HG03095 (cell line): ENCODE measurements around the gene COPS9.
A peak's percentile ranks its signal among the peaks of the same experiment; 100 is the strongest.

ENCODE experiments used
- ATAC-seq: cut with Tn5 transposase; IDR thresholded peaks from one replicate; pipeline ENCODE4 v1.9.1; 2021; ENCODE audit warnings: moderate library complexity; ENCODE audit not compliant: unreplicated experiment

Gene COPS9

DNA sequence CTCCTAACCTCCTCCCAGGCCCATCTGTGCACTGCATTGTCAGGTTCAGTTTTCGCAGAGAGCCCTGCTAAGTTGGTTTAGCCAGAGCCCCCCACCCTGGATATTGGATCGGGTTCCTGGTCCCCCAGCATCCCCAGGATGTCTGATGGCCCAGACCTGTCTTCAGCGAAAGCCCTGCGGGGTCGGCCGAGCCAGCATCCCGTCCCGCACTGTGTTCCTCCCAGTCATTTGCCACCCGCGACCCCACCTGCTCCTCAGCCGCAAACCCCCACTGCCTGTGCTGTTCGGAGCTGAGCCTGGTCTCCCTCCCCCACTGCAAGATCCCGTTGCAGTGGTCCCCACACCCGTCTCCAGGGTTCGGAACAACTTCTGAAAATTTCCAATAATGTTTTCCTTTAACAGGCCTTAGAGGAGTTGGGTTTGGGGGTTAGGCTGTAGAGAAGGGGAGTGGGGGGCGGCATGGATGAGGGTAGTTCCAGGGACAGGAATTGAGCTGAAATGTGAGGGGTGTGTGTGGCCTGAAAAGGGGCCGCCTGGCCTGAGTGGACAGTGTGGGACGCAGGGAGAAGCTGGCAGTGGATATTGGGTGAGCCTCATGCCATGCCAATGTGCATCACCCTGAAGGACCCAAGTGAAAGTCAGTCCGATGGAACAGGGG is 1.6 kb upstream of the COPS9 start:
- no peak for ATAC-seq

DNA sequence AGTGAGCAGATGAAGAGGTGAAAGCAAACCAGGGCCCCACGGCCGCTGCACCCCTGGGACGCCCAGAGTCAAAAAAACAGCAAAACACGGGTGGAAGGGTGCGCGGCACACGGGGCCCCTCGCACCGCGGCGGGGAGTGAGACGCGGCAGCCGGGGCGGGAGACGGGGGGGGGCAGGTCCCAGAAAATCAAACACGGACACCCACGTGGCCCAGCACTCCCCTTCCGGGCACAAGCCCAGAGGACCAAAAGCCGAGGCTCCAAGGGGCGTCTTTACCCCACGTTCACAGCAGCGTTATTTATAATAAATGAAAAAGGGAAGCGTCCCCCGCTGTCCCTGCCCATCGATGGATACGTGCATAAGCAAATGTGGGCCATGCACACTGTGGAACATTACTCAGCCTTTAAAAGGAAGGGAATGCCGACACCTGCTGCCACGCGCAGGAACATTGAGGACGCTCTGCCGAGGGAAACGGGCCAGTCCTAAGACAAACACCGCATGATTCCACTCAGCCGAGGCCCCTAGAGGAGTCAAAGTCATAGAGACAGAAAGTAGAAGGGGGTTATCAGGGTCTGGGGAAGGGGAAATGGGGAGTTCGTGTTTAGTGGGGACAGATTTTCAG is 677 bp upstream of the COPS9 start:
- ATAC-seq, result peak; percentile 16

DNA sequence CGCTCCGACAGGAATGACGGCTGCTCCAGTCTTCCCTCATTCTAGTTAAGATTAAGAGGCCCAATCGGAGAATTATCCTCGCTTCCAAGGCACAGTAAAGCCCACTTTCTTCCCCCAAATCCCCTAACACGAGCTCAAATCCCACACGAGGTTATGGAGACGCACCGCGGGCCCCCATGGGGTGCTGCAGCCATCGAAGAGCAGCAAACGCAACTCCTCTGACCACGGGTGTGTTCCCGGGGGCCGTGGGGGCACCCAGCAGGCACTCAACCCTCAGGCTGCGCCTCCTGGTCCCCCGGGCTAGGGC is 446 bp downstream of the COPS9 start:
- ATAC-seq, result peak; percentile 8

DNA sequence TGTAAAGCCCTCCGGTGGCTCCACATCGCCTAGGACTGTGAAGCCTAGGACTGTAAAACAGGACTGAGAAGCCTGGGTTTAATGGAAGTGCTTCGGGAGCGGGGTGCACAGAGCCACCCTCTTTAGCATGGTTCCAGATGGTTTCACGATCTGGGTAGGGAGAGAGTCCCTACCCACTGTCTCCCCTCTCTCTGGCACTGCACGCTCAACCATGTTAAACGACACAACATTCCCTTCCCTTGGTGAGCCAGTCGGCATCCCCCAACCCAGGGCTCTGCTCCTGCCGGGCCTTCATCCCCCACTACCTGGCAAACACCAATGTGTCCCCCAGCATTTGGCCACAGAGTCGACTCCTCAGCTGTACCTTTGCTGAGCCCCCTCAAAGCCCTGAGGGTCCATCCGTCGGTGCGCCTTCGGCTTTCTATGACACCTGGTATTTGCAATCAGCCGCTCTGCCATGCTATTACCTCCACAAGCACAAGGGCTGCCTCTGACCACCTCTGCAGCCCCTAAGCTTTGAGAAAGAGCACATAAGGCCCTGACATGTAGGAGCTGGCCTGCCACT is 1.1 kb downstream of the COPS9 start:
- ATAC-seq, result no peak

DNA sequence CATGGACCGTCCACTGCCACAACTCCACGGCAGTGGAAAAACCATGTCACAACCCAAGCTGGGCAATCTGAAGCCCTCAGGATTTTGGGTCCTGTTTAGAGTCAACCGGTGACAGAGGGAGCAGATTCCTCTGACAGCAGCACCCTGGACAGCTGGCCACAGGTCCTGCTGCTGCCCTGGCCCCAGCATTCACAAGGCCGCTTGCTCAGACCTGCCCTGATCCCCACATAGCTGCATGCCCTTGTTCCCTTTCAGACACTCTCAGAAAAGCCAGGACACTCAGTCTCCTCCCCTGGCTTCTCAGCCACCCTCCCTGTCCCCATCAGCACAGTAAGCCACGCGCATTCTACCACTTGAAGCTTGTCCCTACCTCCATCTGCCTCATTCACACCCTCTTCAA is 1.6 kb downstream of the COPS9 start:
- no peak for ATAC-seq

DNA sequence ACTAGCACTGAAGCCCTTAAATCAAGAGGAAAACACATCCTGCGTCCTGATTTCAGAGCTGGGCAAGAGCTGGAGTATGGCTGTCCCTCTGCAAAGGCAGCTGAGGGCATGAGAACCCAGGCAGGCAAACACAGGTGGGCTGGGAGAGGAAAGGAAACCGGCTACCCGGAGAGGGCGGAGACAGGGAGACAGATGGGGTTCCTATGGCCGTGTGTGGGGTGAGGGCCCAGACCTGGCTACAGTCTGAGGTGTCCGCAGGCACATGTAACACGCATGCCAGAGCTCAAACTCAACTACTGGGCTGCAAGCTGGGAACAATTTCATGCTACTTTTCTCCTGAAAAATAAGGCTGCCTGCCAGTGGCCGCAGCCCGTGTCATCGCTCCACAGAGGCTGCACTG is 2.7 kb downstream of the COPS9 start:
- no peak for ATAC-seq

DNA sequence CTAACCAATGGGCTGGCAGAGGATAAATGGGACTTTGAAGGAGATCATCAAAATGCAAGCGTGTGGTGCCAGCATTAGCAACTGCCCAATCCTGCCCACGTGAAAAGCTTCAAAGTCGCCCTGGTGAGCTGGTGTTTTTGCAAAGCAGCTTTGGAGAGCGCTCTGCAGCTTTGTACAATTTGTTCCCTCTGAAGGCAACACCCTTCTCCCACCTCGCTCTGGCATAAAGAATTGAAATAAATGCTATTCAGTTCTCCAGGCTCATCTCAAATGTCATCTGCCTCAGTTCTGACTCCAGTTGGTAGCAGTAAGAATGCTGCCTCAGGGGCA is 3.5 kb downstream of the COPS9 start:
- no peak for ATAC-seq

DNA sequence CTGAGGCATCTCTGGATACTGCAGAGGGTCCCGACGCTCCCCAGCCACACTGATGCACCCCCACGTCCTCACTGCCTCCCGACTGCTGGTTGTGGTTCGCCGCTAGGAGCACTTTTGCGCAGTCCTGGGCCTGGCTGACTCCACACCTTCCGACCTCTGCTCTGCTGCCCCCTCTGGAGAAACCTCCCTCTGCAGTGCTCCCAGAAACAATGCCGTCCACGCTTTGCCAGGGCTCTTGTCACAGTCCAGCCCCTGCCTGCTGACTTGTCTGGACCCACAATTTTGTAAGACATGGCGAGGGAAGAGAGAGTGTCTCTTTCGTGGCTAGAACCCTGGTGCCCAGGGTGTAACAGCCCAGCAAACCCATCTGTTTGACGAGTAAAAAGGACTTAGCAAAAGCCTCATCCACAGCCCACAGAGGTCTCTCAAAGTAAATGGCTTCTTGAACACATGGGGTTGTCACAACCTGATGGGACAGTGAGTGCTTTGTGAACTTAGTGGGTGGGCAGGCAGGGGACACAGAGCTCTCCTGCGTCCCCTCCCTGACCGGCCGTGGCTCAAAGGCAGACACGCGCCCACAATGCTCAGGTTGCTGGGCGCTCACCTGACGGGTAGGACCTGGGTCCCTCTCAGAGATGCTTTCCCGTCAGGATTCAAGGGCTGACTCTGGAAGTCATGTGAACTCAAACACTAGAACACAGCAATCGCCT is 4.0 kb downstream of the COPS9 start:
- ATAC-seq, result no peak

DNA sequence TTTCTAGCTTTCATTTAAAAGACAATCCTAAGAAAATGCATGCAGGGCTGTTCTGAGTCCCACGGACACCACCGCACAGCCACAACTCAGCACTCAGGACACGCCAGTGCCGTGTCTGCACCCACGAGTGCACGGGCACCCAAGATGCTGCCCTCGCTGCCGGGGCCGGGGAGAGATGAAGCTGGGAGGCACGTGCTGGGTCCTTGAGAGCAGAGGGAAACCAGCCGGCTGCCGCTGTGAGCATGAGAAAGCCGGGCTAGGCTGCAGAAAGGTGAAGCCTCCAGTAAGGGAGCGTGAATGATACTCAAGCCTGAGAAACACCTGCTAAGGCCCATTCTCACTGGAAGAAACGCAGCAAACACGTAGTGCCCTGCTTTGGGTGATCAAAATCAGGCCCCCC is 4.8 kb downstream of the COPS9 start:
- no peak for ATAC-seq

DNA sequence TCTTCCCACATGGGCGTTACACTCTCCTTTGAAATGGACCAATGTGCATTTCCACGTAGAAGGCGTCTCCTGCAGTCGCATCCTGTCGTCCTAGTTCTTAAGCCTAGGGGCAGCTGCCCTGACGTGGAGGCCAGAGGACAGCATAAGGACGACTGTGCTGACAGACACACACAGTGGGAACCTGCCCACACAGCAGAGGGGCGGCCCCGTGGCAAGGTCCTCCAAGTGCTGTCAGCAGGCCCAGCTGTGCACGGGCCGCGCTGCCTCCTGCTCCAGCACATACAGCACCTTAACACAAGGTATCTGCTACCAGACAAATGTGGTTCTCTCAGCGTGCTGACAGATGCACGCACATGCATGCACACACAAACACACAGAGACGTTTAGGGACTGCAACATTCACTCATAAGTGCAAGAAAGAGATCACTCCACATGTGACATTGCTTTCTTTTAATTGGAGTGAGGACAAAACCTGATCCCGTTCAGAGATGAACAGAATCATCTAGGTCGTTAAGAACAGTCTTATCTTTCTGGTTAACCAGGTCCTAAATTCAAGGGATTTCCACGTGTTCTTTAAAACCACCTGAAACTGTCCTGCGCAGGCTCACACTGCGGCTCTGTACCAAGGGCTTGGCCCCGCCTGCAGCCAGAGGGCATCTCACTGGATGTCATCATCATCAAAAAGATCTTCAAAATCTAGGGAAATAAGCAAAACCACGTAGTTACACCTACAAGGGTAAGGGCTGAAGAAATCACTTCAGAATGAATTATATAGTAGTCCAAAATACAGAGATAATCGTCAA is 5.5 kb downstream of the COPS9 start:
- ATAC-seq, result no peak

DNA sequence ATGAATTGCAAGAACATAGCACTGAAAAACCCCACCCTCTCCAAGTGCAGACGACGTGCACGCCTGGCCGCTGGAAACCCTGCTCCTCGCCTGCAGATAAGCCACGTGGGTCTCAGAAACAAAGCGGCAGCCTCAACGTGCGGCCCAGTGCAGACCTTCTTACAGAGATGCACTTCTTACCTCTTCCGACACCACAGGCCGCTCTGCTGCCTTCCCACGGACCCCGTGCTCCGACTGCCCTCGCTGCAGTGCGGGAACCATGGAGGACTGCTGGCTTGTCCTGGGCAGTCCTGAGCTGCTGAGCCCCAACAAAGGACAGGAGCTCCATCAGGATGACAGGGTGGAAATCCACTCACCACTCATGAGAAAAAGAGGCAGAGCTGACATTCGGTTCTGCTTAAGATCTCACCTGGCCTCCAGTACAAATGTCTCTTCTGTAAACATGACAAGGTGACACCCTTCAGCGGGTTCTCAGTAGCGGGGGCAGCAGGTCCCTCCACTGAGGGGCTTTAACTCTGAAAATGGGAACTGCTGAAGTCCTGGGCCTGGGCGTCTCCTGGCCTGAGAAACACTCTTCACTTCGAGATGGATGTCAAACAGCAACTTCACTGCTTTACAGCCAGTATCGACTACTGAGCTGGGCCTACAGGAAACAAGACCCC is 6.2 kb downstream of the COPS9 start:
- no peak for ATAC-seq

DNA sequence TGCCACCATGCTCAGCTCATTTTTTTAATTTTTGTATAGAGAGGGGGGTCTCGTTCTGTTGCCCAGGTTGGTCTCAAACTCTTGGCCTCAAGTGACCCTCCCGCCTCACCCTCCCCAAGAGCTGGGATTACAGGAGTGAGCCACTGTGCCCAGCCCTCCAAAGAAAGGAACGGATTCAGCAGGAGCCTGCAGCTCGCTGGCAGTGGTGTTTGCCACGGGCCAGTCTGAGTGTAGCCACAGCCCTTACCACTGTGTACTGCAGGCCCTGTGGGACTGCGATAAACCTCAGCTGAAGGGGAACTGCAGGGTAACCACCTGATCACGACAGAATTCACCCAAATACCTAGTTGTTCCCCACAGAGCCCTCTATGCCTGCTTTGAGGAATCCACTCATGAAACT is 6.8 kb downstream of the COPS9 start:
- ATAC-seq, result no peak

DNA sequence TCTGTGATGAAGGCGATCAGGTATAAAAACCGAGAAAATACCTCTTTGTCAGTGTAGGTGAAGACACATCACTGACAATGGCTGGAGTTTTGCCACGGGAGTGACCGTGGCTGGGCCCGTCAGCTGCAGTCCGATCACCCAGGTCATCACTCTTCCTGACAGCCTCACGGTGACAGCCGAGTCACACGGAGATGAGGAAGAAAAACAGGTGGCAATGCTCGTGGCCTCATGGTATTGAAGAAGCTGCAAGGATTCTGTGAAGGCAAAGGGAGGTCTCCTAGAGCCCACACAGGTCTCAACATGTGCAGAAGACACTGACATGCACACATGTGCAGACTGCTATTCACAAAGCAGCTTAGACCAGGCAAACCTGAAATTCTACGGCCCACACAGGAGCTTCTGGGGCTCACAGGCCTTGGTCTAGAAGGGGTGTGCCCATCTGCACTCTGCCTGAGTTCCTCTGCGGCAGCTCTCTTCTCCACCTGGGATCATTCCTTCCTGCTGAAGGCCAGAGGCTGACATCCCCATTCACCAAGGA is 7.4 kb downstream of the COPS9 start:
- no peak for ATAC-seq

DNA sequence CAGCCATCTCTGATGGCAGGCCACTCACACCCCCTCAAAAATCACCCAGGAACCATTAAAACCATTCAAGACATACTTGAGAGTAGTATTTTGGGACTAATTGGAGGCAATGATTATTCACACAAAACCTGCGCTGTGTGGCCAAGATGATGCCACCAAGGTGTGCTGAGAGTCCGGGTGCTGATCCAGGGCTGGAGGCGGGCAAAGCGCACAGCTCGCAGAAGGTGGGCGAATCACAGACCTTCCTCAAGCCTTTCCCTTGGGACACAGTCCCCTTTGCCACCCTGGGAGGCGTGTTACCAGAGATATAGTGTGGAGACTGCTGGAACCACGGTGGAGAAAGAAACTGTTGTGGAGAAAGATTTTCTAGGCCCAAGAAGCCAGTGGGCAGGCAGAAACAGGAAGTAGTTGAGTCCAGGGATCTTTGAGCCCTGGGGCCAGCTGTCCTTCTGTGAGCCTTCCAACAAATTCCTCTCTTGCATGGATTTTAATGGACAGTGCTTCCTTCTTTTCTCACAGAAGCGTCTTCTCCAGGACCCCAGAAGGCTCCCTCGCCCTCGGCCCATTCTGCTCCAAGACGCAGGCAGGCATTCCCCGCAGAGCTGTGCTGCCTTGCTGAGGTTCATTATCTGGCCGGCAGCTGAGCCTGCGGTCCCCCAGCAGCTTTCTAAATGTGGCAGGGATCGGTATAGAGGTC is 8.0 kb downstream of the COPS9 start:
- no peak for ATAC-seq

DNA sequence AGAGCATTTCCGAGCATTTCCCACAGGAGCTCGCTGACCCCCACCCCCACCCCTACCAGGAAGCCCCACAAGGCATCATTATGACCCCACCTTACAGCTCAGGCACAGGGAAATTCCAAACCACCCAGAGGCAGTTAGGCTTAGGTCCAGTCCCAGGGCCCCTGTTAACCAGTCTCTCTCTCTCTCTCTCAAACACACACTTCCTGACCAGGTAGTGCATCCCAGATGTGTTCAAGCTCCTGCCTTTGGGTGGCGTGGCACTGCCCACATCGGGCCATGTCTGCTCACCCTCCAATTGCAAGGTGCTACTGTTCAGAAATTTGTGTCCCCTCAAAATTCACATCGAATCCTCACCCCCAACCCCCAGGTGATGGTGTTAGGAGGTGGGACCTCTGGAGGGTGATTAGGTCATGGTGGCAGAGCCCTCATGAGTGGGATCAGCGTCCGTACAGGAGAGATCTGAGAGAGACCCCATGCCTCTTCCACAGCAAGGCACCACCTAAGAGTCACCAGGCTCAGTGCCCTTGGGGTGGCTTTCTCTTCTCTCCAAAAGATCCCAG is 8.8 kb downstream of the COPS9 start:
- ATAC-seq, result no peak

DNA sequence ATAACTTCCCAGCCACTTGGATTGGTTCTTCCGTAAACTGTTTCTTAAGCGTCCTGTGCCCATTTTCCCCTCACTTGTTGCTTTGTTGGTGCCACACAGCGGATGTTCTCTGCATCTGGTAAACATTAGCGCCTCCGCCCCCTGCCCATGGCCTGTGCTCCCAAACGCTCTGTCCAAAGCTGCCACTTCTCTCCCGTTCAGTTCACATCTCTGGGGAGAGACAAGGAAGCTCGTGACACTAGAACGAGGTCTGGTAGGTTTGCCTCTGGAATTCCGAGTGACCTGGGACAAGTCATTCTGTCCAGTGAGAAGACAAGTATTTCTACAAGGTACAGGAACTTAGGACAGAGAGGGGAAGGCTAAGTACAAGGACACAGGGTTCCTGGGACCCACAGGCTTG is 9.4 kb downstream of the COPS9 start:
- ATAC-seq, result no peak

DNA sequence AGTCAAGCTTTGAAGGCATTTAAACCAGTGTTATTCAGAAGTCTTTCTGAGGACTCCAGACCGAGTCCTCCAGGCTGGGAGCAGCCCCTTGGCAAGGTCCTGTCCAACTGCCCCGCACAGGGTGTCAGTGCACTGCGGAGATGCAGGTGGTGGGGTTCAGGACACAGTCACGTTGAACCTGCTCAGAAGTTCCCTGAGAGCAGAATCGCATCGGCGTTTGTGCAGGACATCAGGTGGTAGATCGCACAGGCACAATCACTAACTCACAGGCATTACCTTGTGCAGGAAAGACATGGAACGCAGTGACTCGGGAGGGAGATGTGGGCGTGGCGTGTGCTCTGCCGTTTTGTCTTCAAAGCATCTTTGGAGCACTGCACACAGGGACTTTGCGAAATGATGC is 10.4 kb downstream of the COPS9 start:
- ATAC-seq, result no peak

DNA sequence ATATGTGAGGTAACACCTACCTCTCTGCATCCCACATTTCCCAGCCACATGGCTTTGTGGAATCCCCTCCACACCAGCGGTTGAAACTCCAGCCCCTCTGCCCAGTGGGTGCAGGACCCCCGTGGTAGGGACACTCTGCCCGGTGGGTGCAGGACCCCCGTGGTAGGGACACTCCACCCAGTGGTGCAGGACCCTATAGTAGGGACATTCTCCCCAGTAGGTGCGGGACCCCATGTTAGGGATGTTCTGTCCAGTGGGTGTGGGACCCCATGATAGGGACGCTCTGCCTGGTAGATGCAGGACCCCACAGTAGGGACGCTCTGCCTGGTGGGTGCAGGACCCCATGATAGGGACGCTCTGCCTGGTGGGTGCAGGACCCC is 11.5 kb downstream of the COPS9 start:
- ATAC-seq, result no peak

DNA sequence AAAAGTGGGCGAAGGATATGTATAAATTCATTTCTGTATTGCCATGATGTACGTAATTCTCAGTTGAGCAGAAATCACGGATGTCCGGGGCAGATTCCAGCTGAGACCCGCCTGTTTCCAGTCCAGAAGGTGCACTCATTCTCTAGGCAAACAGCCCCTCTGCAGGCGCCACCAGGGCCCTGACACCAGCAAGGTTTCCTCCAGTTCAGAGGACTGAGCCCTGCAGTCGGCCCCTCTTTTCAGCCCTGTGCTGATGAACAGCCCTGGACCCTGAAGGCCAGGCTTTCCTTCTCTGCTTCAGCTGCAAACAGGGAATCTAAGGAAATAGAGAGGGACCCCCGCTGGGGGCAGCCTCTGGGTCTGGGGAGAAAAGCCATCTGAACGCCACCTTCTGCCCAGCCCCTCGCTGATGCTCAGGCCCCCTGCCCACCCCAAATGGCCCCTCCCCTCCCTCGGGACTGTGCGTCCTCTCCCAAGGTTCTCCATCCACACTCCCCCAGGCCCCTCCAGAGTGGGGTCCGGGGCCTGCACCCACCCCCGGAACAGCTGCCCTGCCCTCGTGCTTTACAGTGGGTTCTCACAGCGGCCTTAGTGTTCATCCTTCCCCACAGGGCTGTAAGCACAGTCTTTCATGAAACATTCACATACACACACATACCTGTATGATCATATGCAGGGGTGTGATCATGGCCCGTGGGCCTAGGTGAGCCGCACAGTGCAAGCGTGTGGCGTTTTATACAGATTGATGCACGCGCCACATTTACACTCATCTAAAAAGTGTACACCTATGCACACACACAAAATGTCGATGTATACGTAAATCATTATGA is 12.1 kb downstream of the COPS9 start:
- no peak for ATAC-seq
